Duodenal mucosa (tissue), 2 donors: Measurements from ENCODE around the gene KIF19.

Experiments
- H3K27ac ChIP-seq: one replicate; pipeline ENCODE4 v1.7.0; 2013; ENCODE audit warnings: low read depth, low read length
- H3K27me3 ChIP-seq, 2 donors: one replicate each; pipeline ENCODE4 v1.7.0; 2013; ENCODE audit warnings: low read length in 2 of 2, control low read depth in 1 of 2; ENCODE audit not compliant: insufficient read depth in 2 of 2, control insufficient read depth in 1 of 2
- H3K36me3 ChIP-seq, 2 donors: one replicate each; pipeline ENCODE4 v1.7.0; 2013; ENCODE audit warnings: low read length in 2 of 2, control low read depth in 1 of 2; ENCODE audit not compliant: insufficient read depth in 2 of 2, control insufficient read depth in 1 of 2
- H3K4me1 ChIP-seq, 2 donors: one replicate each; pipeline ENCODE4 v1.7.0; 2013; ENCODE audit warnings: low read length in 2 of 2, control low read depth in 1 of 2; ENCODE audit not compliant: insufficient read depth in 2 of 2, control insufficient read depth in 1 of 2
- H3K4me3 ChIP-seq, 2 donors: one replicate each; pipeline ENCODE4 v1.7.0; 2013; ENCODE audit warnings: low read length in 2 of 2, low read depth in 1 of 2
- H3K9ac ChIP-seq, 2 donors: one replicate each; pipeline ENCODE4 v1.7.0; 2013; ENCODE audit warnings: low read length in 2 of 2, low read depth in 1 of 2
- H3K9me3 ChIP-seq, 2 donors: one replicate each; pipeline ENCODE4 v1.7.0; 2013; ENCODE audit warnings: low read length in 2 of 2, control low read depth in 1 of 2; ENCODE audit not compliant: control insufficient read depth in 1 of 2

The KIF19 gene

DNA sequence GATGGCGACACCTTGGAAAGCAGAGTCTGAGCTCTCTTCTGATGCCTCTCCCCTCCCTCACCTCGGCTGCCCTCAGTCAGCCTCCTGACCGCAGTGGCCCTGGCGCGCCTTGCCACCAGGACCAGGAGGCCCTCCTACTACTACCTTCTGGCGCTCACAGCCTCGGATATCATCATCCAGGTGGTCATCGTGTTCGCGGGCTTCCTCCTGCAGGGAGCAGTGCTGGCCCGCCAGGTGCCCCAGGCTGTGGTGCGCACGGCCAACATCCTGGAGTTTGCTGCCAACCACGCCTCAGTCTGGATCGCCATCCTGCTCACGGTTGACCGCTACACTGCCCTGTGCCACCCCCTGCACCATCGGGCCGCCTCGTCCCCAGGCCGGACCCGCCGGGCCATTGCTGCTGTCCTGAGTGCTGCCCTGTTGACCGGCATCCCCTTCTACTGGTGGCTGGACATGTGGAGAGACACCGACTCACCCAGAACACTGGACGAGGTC, 45.7 kb downstream of the KIF19 start:
- no peak overlapping the region for H3K9ac ChIP-seq

DNA sequence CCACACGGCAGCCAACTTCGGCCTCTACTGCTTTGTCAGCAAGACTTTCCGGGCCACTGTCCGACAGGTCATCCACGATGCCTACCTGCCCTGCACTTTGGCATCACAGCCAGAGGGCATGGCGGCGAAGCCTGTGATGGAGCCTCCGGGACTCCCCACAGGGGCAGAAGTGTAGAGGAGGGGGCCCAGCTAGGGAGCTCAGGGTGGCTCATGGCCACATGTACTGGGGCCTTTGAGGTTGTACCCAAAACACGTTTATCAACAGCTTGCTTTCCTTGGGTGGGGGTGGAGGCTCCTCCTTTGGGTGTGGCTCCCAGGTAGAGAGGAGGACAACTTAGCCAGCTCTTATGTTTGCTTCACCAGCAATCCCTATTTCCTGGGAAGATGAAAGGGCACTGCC, 46.4 kb downstream of the KIF19 start:
- Histone ChIP-seq H3K27ac (no peak overlapping the region), H3K9me3 (no peaks in the 10 kb centered on the region), H3K27me3 (no peaks in the 10 kb centered on the region), H3K9ac (no peak overlapping the region), H3K36me3 (no peaks in the 10 kb centered on the region), H3K4me3 (no peak overlapping the region), H3K4me1 (peaks cover 21 to 22% of the 10 kb centered on the region in 2 donors)

More for the DNA sequence above, 45.7 kb downstream of the KIF19 start:
- Histone ChIP-seq H3K27ac (no peak overlapping the region), H3K27me3 (no peaks in the 10 kb centered on the region), H3K4me1 (peaks cover 21 to 22% of the 10 kb centered on the region in 2 donors), H3K9me3 (no peaks in the 10 kb centered on the region), H3K36me3 (no peaks in the 10 kb centered on the region), H3K4me3 (no peak overlapping the region)

DNA sequence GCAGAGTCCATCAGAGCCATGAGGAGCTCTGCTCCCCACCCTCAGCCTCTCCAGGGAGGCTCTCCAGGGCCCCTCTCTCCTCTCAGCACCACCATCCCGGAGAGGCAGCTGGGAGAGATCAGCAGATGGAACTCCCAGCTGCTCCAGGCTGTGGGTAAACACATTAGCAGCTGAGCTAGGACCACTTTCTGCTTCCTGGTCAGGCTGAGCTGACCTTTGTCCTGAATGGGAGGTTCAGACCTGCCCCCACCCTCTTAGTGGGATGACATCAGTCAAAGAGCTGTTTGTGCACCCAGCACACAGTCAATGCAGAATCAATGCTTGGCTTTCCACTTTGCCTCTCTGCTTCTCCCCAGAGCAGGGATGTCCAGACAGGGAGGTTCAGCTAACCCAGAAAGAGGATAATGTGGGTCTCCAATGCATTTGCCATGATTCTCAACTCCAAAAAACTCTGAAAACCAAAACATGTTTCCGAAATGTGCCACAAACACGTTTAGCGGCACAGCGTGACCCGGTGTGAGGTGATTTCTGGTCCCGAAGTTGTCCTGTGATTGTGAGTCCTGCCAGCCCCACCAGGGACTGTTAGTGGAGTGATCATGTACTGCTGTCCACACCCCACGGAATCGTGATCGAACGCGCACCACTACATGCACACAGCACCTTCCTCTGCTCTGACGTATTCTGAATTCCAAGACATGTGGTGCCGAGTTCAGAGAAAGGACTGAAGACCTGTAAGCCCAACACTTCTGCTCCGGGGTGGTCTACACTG, 48.0 kb downstream of the KIF19 start:
- peak overlapping the region; percentile 47 to 55 for H3K9ac ChIP-seq
- H3K36me3 ChIP-seq, result no peaks in the 10 kb centered on the region
- no peak overlapping the region for H3K27ac ChIP-seq
- H3K27me3 ChIP-seq, result no peaks in the 10 kb centered on the region
- peak overlapping the region; percentile 4 to 23 for H3K4me3 ChIP-seq
- H3K9me3 ChIP-seq, result no peaks in the 10 kb centered on the region
- H3K4me1 ChIP-seq, result peaks cover 13 to 15% of the 10 kb centered on the region in 2 donors

DNA sequence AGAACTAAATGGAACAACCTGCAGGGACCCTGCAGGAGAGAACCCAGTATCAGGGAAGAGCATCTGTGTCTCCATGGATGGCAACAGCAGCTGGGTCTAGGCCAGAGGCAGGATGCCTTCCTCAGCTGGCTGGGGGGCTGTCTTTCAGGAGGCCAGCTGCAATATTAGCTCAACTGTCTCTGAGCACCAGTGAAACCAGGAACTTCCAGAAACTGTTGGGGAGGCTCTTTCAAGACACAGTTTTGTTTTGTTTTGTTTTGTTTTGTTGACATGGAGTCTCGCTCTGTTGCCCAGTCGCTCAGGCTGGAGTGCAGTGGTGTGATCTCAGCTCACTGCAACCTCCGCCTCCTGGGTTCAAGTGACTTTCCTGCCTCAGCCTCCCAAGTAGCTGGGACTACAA, 48.8 kb downstream of the KIF19 start:
- Histone ChIP-seq H3K27me3 (no peaks in the 10 kb centered on the region), H3K4me1 (peaks cover 19% of the 10 kb centered on the region in 2 donors), H3K4me3 (no peak overlapping the region), H3K36me3 (no peaks in the 10 kb centered on the region), H3K9me3 (no peaks in the 10 kb centered on the region), H3K27ac (no peak overlapping the region), H3K9ac (peak overlapping the region in 1 of 2 donors; percentile 55)

DNA sequence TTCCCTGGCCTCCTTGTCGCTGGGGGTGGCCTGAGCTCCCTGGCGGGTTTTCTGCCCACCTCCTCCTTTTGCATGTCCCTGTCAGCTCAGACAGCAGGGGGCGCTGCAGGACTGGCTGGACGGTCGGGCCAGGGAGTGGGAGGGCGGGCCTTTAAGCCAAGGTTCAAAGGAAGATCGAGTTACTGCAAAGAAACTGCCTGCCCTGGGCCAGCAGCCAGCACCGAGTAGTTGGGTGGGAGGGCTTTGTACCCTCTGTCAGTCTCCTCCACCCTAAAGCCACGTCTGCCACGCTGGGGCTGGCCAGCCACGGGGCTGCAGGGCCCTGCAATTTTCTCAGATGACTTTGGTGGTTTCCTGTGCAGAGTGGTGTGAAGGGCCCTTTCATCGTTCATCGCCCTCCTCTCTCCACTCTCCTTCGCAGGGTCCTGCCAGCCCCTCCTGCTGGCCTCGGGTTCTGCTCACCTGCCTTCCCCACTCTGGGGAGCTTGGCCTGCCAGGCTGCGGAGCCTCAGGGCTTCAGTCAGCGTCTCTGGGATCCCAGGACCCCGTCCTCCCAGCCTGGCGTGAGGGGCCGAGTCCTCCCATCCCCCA, 53.6 kb downstream of the KIF19 start:
- no peaks in the 10 kb centered on the region for H3K9me3 ChIP-seq
- peak overlapping the region; percentile 46 to 74 for H3K9ac ChIP-seq
- peak overlapping the region; percentile 46 for H3K27ac ChIP-seq
- H3K27me3 ChIP-seq, result no peaks in the 10 kb centered on the region
- H3K4me3 ChIP-seq, result peak overlapping the region; percentile 48 to 59
- peaks cover 22% of the 10 kb centered on the region in 2 donors for H3K4me1 ChIP-seq
- H3K36me3 ChIP-seq, result no peaks in the 10 kb centered on the region

DNA sequence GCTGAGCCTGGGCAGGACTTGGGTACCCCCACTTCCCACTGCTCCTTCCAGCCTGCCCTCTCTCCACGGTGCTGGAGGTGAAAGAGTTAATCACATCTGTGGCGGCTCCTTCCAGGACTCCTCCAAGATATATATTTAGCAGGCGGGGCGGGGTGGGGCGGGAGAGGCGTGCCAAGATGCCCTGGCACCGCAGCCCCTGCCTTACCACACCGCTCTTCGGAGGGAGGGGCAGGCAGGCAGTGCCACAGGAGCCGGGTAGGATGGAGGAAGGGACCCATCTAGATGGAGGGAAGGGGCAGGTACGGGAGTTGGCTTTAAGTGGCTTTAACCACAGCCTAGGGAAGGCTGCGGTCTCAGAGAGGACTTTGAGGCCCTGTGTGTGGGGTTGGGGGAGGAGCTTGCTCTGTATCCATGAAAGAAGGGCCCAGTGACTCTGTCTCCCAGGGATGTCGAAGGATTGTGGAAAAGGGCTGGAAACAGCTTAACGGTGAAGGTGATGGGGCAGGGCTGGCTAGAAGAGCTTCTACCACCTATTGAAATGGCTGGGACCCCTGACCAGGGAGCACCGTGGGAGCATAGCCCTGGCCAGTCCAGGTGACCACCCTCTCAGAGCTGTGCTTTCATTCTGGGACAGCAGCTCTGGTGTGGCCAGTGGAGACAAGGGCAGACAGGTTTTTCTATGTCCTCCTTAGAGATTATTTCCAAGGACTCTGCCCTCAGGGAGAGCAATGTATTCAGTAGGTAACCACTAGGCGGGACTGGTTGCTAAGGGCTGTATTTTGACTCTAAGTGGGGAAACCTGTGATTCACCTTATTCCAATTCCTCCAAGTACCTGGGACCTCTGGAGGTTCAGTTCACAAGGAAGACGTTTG, 54.3 kb downstream of the KIF19 start:
- H3K4me1 ChIP-seq, result peaks cover 21 to 22% of the 10 kb centered on the region in 2 donors
- H3K36me3 ChIP-seq, result no peaks in the 10 kb centered on the region
- no peaks in the 10 kb centered on the region for H3K27me3 ChIP-seq
- H3K9me3 ChIP-seq, result no peaks in the 10 kb centered on the region
- H3K27ac ChIP-seq, result peak overlapping the region; percentile 71
- peak overlapping the region; percentile 46 to 74 for H3K9ac ChIP-seq
- H3K4me3 ChIP-seq, result peak overlapping the region; percentile 48 to 59

DNA sequence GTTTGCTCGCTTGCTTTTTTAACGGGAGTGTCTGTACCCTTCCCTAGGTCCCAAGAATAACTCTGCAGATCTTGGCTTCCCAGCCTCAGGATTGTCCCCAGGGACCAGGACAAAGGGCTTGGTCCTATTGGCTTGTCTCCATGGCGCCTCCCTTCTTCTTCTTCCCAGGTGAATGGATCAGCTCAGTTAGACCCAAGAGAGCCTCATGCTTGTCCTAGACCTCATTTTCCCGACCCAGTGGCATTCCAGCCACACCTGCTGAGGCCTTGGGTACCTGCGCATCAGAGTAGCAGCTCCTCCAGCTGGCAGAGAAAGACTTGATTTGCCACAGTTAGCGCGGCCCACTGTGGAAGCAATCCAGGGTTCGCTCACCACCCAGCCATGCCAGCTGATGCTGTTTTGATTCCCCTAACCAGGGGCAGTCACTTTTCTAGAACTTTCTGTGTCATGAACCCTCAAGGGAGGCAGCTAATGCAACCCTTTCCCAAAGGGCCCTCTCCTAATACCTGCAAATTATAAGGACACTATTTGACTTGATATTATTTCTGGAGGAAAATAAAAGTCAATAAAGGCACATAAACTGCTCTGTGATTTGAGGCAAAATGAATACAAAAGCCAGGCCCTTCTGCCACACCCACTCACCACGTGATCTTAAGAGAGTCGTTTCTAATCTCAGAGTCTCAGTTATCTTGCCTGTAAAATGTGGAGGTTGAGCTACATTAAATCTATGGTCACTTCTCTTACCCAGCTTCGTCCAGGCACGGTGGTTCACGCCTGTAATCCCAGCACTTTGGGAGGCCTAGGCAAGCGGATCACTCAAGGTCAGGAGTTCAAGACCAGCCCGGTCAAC, 55.2 kb downstream of the KIF19 start:
- H3K27ac ChIP-seq, result peak overlapping the region; percentile 53

DNA sequence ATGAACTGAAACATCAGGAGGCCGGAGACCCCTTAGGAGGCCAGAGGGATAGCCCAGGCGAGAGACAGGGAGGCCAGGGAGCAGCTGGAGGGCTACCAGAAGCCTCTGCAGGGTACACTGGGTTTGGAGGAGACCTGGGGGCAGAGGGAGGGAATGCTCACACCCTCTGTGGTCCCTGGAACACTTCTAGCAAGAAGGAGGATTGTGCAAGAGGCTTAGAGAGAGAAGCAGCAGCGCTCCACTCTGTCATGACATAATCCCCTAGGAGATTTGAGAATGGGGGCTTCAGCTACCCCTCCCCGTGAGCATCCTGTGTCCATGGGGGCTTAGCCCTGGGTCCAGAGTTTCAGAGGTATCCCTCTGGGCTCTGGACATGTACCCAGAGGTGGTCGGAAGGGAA, 57.1 kb downstream of the KIF19 start:
- Histone ChIP-seq H3K27me3 (no peaks in the 10 kb centered on the region), H3K9ac (no peak overlapping the region), H3K4me3 (no peak overlapping the region), H3K4me1 (peaks cover 35 to 43% of the 10 kb centered on the region in 2 donors), H3K27ac (no peak overlapping the region), H3K9me3 (no peaks in the 10 kb centered on the region), H3K36me3 (no peaks in the 10 kb centered on the region)

More for the DNA sequence above, 55.2 kb downstream of the KIF19 start:
- Histone ChIP-seq H3K27me3 (no peaks in the 10 kb centered on the region), H3K9ac (peak overlapping the region; percentile 16 to 29), H3K9me3 (no peaks in the 10 kb centered on the region), H3K4me3 (no peak overlapping the region), H3K4me1 (peaks cover 24 to 26% of the 10 kb centered on the region in 2 donors), H3K36me3 (no peaks in the 10 kb centered on the region)

DNA sequence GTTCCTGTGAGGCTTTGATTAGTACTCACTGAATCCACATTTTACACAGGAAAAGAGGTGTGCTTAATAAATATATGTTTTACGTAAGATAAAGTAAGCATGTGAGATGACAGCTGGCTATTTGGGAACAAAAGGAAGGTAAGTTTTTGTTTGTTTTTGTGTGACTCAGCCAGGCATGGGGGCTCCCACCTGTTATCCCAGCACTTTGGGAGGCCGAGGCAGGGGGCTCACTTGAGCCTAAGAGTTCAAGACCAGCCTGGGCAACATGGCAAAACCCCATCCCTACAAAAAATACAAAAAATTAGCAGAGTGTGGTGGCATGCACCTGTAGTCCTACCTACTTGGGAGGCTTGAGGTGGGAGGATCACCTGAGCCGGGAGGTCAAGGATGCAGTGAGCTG, 59.2 kb downstream of the KIF19 start:
- no peaks in the 10 kb centered on the region for H3K36me3 ChIP-seq
- H3K4me1 ChIP-seq, result peaks cover 25 to 35% of the 10 kb centered on the region in 2 donors
- H3K9ac ChIP-seq, result no peak overlapping the region

More for the DNA sequence above, 59.2 kb downstream of the KIF19 start:
- Histone ChIP-seq H3K27ac (no peak overlapping the region), H3K4me3 (no peak overlapping the region), H3K27me3 (no peaks in the 10 kb centered on the region), H3K9me3 (no peaks in the 10 kb centered on the region)
